Activated CD8-positive, alpha-beta T cell treated with anti-CD3 and anti-CD28 coated beads for 36 hours (primary cell): Measurements from ENCODE around the gene WARS2. TPM values are rescaled to one million over a fixed set of nuclear protein-coding genes. Genes with fewer than 3 reads are reported as not detected.

Source experiments
- ATAC-seq: fragments of 200-7000 bp; cut with Tn5 transposase; one replicate; pipeline ENCODE4 v1.10.0; 2021; ENCODE audit warnings: mild to moderate bottlenecking, moderate library complexity
- CTCF ChIA-PET: fragments of 350-600 bp; sonication (Branson Sonifier 250); formaldehyde crosslinking; loops from one replicate; lab custom pipeline; 2021; ENCODE audit warnings: antibody characterized with exemption; lab: Charles Lee
- POLR2A ChIA-PET: fragments of 350-600 bp; sonication (Branson Sonifier 250); formaldehyde crosslinking; loops from one replicate; lab custom pipeline; 2021; ENCODE audit warnings: antibody characterized with exemption; lab: Charles Lee
- DNase-seq: peaks from one replicate; pipeline ENCODE4 v3.0.0-alpha.2; 2020
- H3K27ac Mint-ChIP-seq: one replicate; pipeline ENCODE4 v1.8.0; 2021; ENCODE audit warnings: mild to moderate bottlenecking, mixed read lengths
- H3K27me3 Mint-ChIP-seq: one replicate; pipeline ENCODE4 v1.8.0; 2021; ENCODE audit warnings: mixed read lengths
- H3K36me3 Mint-ChIP-seq: one replicate; pipeline ENCODE4 v1.8.0; 2021; ENCODE audit warnings: low read depth, mixed read lengths
- H3K4me1 Mint-ChIP-seq: one replicate; pipeline ENCODE4 v1.8.0; 2021; ENCODE audit warnings: low read depth, mixed read lengths
- H3K4me3 Mint-ChIP-seq: one replicate; pipeline ENCODE4 v1.8.0; 2021; ENCODE audit warnings: mild to moderate bottlenecking, moderate library complexity, mixed read lengths
- H3K9me3 Mint-ChIP-seq: one replicate; pipeline ENCODE4 v1.8.0; 2021; ENCODE audit warnings: mixed read lengths
- CTCF ChIP-seq: fragments of 200-600 bp; IDR thresholded peaks from one replicate; pipeline ENCODE4 v1.8.0; 2022; ENCODE audit warnings: antibody characterized with exemption, mild to moderate bottlenecking
- intact Hi-C: fragments of 100-400 bp; cut with micrococcal nuclease; formaldehyde crosslinking; loops from one replicate; pipeline ENCODE4 v1.10.0; 2022
- total RNA-seq, 2 experiments: library from RNA; stranded (reverse); gene quantifications; one replicate each; pipeline ENCODE4 v1.2.3, GENCODE V29; 2021

The WARS2 gene
- total RNA-seq, 2 experiments from 2014 or later: 22.3 to 23.7 TPM

- DNase-seq: no peak
- H3K36me3 Mint-ChIP-seq: no peaks in the 10 kb centered on the region
- peaks cover 10% of the 10 kb centered on the region for H3K4me1 Mint-ChIP-seq
- intact Hi-C loops: no loop called here
- TF ChIP-seq CTCF: no peak
- H3K4me3 Mint-ChIP-seq: no peak overlapping the region
- ATAC-seq: no peak
- CTCF ChIA-PET: no interaction called here
- H3K9me3 Mint-ChIP-seq: no peaks in the 10 kb centered on the region
- POLR2A ChIA-PET: no interaction called here
- H3K27me3 Mint-ChIP-seq: peaks cover 78% of the 10 kb centered on the region
- H3K27ac Mint-ChIP-seq: no peak overlapping the region
Measured at GRCh38 chr1:118999348-119000071, 140.9 kb downstream of the WARS2 start.

GRCh38 chr1:118998171-118998570 lies 142.3 kb downstream of the WARS2 start:
- Mint-ChIP-seq H3K4me1 (peaks cover 10% of the 10 kb centered on the region), H3K4me3 (no peak overlapping the region), H3K27me3 (peaks cover 78% of the 10 kb centered on the region), H3K36me3 (no peaks in the 10 kb centered on the region), H3K27ac (no peak overlapping the region), H3K9me3 (no peaks in the 10 kb centered on the region)
- intact Hi-C loops: no loop called here
- CTCF ChIA-PET: no interaction called here
- POLR2A ChIA-PET: interaction anchor here (0.5 kb wide), 1 partner anchor 13 kb away, joined by 3 read pairs; no protein-coding TSS in a partner anchor
- DNase-seq: no peak
- TF ChIP-seq CTCF: no peak
- ATAC-seq: no peak

GRCh38 chr1:118997225-118997624 lies 143.2 kb downstream of the WARS2 start:
- H3K36me3 Mint-ChIP-seq: peaks cover 1% of the 10 kb centered on the region
- no peak for DNase-seq
- no peak for TF ChIP-seq CTCF
- H3K27ac Mint-ChIP-seq: no peak overlapping the region
- CTCF ChIA-PET: no interaction called here
- no peaks in the 10 kb centered on the region for H3K9me3 Mint-ChIP-seq
- H3K4me3 Mint-ChIP-seq: no peak overlapping the region
- POLR2A ChIA-PET: no interaction called here
- intact Hi-C loops: no loop called here
- no peak for ATAC-seq
- peaks cover 10% of the 10 kb centered on the region for H3K4me1 Mint-ChIP-seq
- H3K27me3 Mint-ChIP-seq: peaks cover 75% of the 10 kb centered on the region

DNA sequence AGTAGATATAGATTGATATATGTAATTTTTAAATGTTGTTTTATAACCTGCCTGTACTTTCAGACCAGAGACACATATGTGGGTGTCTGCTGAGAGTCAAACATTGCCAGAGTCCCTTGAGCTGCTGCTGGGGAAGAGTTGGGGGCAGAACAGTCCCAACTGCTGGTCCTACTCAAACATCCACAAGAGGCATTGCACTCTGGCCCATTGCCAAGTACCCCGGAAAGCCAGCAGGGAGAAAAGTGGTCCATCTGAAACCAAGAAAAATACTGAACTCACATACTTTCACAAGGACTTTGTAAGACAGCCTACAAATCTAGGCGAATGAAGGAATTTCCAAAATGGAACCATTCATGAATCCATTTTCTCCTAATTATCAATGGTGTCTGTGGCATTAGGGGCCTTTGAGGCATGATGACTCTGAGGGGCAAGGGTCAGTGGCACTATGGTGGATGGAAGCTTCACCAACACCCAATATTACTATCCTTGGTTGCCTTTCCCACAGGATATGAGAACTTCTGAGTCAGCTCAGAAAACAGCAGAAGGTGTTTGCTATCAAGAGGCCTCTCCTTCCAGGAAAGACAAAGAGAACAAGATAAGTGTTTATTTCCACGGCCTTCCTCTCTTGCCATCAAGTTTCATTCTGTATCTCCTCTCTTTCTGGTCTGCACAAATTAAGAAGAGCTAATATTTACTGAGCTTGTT lies 145.0 kb downstream of the WARS2 start:
- Mint-ChIP-seq H3K27ac (no peak overlapping the region), H3K27me3 (peaks cover 82% of the 10 kb centered on the region), H3K4me3 (no peak overlapping the region), H3K36me3 (peaks cover 3% of the 10 kb centered on the region), H3K4me1 (peaks cover 4% of the 10 kb centered on the region), H3K9me3 (no peaks in the 10 kb centered on the region)
- no peak for ATAC-seq
- CTCF ChIA-PET: no interaction called here
- intact Hi-C loops: no loop called here
- TF ChIP-seq CTCF: no peak
- no peak for DNase-seq
- POLR2A ChIA-PET: interaction anchor here (0.6 kb wide), 1 partner anchor 854 kb away, joined by 3 read pairs; no protein-coding TSS in a partner anchor

DNA sequence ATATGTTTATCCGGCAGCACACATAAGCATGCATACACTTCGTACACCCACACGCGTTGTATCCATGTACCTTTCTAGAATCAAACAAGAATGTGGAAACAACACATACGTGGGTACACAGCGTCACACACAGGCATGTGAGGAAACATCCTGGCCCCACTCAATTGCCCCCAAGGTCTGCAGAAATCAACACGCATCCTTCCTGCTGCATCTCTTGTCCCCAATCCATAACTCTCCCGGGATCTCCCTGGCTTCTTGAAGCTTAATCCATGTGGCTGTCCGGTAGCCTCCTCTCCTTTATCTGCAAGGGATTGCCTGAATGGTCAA lies 146.8 kb downstream of the WARS2 start:
- peaks cover 3% of the 10 kb centered on the region for H3K36me3 Mint-ChIP-seq
- DNase-seq (no peak), ATAC-seq (no peak)
- H3K27me3 Mint-ChIP-seq: peaks cover 81% of the 10 kb centered on the region
- ChIA-PET CTCF (interaction anchor here (1.4 kb wide), 1 partner anchor 15 kb away, joined by 3 read pairs; no protein-coding TSS in a partner anchor), POLR2A (no interaction called here)
- no peak overlapping the region for H3K4me3 Mint-ChIP-seq
- peaks cover under 1% of the 10 kb centered on the region for H3K4me1 Mint-ChIP-seq
- no peak for TF ChIP-seq CTCF
- intact Hi-C loops: no loop called here
- H3K9me3 Mint-ChIP-seq: no peaks in the 10 kb centered on the region
- no peak overlapping the region for H3K27ac Mint-ChIP-seq
